Body of pancreas (tissue), 4 donors: ENCODE measurements around the gene ARNT2. TPM values are rescaled to one million over a fixed set of nuclear protein-coding genes. Genes with fewer than 3 reads are reported as not detected.

Experiments used
- ATAC-seq: fragments of 150-250 bp; one replicate; pipeline ENCODE4 v1.9.1; 2016
- DNase-seq, 4 donors: peaks; one replicate each; pipeline ENCODE4 v3.0.0-alpha.2; 2019
- H3K27ac ChIP-seq, 4 donors: fragments of 200-600 bp; sonication (generic); 1 replicate in 3 of 4; 2 replicates in 1 of 4; pipeline versions ENCODE4 v1.5.1 to v1.6.1; 2016 to 2019; ENCODE audit warnings: mild to moderate bottlenecking in 1 of 4, mixed read lengths in 1 of 4, moderate library complexity in 1 of 4
- H3K27me3 ChIP-seq, 2 donors: fragments of 200-600 bp; sonication (generic); one replicate each; pipeline ENCODE4 v1.6.0; 2016; ENCODE audit warnings: mild to moderate bottlenecking in 1 of 2
- H3K36me3 ChIP-seq, 2 donors: fragments of 200-600 bp; sonication (generic); replicated peaks in 1 of 2; 2 replicates each; pipeline ENCODE4 v1.5.1; 2016; ENCODE audit warnings: low read depth in 2 of 2; ENCODE audit not compliant: insufficient read depth in 1 of 2
- H3K4me1 ChIP-seq: fragments of 200-600 bp; sonication (generic); one replicate; pipeline ENCODE4 v1.6.0; 2016
- H3K4me3 ChIP-seq, 2 donors: fragments of 200-600 bp; sonication (generic); 1 replicate in 1 of 2; 2 replicates in 1 of 2; pipeline ENCODE4 v1.5.1; 2016 to 2019
- H3K9me3 ChIP-seq, 3 donors: fragments of 200-600 bp; sonication (generic); 1 replicate in 2 of 3; 2 replicates in 1 of 3; pipeline ENCODE4 v1.5.1; 2016
- CTCF ChIP-seq, 7 experiments: fragments of 450-650 bp in 4 of 7; fragments of 200-600 bp in 3 of 7; sonication (generic) in 3 of 7; IDR thresholded peaks; one replicate each; pipeline ENCODE4 v1.5.1; 2016 to 2019; ENCODE audit warnings: antibody characterized with exemption in 7 of 7
- POLR2A ChIP-seq, 3 donors: fragments of 450-650 bp; IDR thresholded peaks; one replicate each; pipeline ENCODE4 v1.6.1; 2016; ENCODE audit warnings: antibody characterized with exemption in 3 of 3, mild to moderate bottlenecking in 2 of 3
- WGBS, 2 donors: methylation state at CpG; one replicate each; pipeline ENCODE4 v1.1.5; 2017; 5-methylcytosine and 5-hydroxymethylcytosine counted together
- intact Hi-C: fragments of 100-400 bp; cut with DNase I; formaldehyde crosslinking; loops from one replicate; pipeline ENCODE4 v1.15.1; 2023
- total RNA-seq, 2 donors: library from RNA; depleted of rRNA; stranded (reverse); fragments of >200 nt; gene quantifications; one replicate each; pipeline ENCODE4 v1.1.0, GENCODE V29; 2016

Gene ARNT2
- total RNA-seq, 2 donors from 2014 or later, result 5.3 to 5.4 TPM

- Histone ChIP-seq H3K4me1 (peaks cover 8% of the 10 kb centered on the region), H3K4me3 (no peak overlapping the region), H3K9me3 (no peaks in the 10 kb centered on the region), H3K27me3 (no peaks in the 10 kb centered on the region), H3K27ac (no peak overlapping the region), H3K36me3 (no peaks in the 10 kb centered on the region)
- DNase-seq (peak in 3 of 4 donors; percentile 24 to 68 (median 67)), ATAC-seq (peak; percentile 41)
- TF ChIP-seq POLR2A (IDR thresholded peaks at IDR 0.05) (no peak), CTCF (IDR thresholded peaks at IDR 0.05) (no peak)
- intact Hi-C loops, result loop anchor here (5.0 kb wide), 1 partner anchor 512 kb away; no protein-coding TSS in a partner anchor
- WGBS, 2 donors, result 30 to 33% methylated on average over 6 of the region's 6 CpGs
Observed at GRCh38 chr15:80455051-80455648, 51.0 kb downstream of the ARNT2 start.

GRCh38 chr15:80455668-80456442 is 51.7 kb downstream of the ARNT2 start:
- Histone ChIP-seq H3K27me3 (no peaks in the 10 kb centered on the region), H3K27ac (no peak overlapping the region), H3K36me3 (no peaks in the 10 kb centered on the region), H3K9me3 (no peaks in the 10 kb centered on the region), H3K4me1 (peaks cover 8% of the 10 kb centered on the region), H3K4me3 (no peak overlapping the region)
- intact Hi-C loops, result loop anchor here (5.0 kb wide), 1 partner anchor 511 kb away; no protein-coding TSS in a partner anchor
- peak; percentile 62 to 73 (median 67) for DNase-seq
- ATAC-seq, result peak; percentile 73
- TF ChIP-seq CTCF (IDR thresholded peaks at IDR 0.05), result peak; percentile 87 to 96 (median 93)
- TF ChIP-seq POLR2A (IDR thresholded peaks at IDR 0.05), result no peak
- WGBS, 2 donors, result 16 to 17% methylated on average over 17 of the region's 17 CpGs

- Histone ChIP-seq H3K27ac (no peak overlapping the region), H3K9me3 (no peaks in the 10 kb centered on the region), H3K4me3 (no peak overlapping the region), H3K36me3 (no peaks in the 10 kb centered on the region), H3K27me3 (no peaks in the 10 kb centered on the region), H3K4me1 (peaks cover 8% of the 10 kb centered on the region)
- DNase-seq, result no peak
- TF ChIP-seq CTCF (IDR thresholded peaks at IDR 0.05), result no peak
- TF ChIP-seq POLR2A (IDR thresholded peaks at IDR 0.05), result no peak
- intact Hi-C loops, result loop anchor here (5.0 kb wide), 1 partner anchor 510 kb away; no protein-coding TSS in a partner anchor
- 54% methylated on average over 4 of the region's 4 CpGs for WGBS, 2 donors
- no peak for ATAC-seq
Observed at GRCh38 chr15:80456517-80457492, 52.6 kb downstream of the ARNT2 start.

- WGBS, 2 donors, result 82 to 83% methylated on average over 3 of the region's 3 CpGs
- Histone ChIP-seq H3K4me3 (no peak overlapping the region), H3K9me3 (no peaks in the 10 kb centered on the region), H3K27ac (no peak overlapping the region), H3K4me1 (peaks cover 8% of the 10 kb centered on the region), H3K36me3 (no peaks in the 10 kb centered on the region), H3K27me3 (no peaks in the 10 kb centered on the region)
- no peak for TF ChIP-seq POLR2A (IDR thresholded peaks at IDR 0.05)
- TF ChIP-seq CTCF (IDR thresholded peaks at IDR 0.05), result no peak
- DNase-seq (no peak), ATAC-seq (no peak)
- intact Hi-C loops, result loop anchor here (5.0 kb wide), 1 partner anchor 509 kb away; no protein-coding TSS in a partner anchor
Observed at GRCh38 chr15:80457896-80458295, 53.7 kb downstream of the ARNT2 start.
